ENCODE data around the gene ARFGEF2. TPM values are rescaled to one million over a fixed set of nuclear protein-coding genes. Genes with fewer than 3 reads are reported as not detected.
A peak's percentile ranks its signal among the peaks of the same experiment; 100 is the strongest.

Gene ARFGEF2
- total RNA-seq, 1 donor from 2014 or later: 28.3 TPM

- H3K4me3 Mint-ChIP-seq: no peak overlapping the region
- intact Hi-C loops (cut with micrococcal nuclease): no loop called here
- peaks cover 31% of the 10 kb centered on the region for H3K36me3 Mint-ChIP-seq (ENCODE audit: low read depth)
- no peaks in the 10 kb centered on the region for H3K27me3 Mint-ChIP-seq (ENCODE audit: insufficient read depth)
- H3K27ac Mint-ChIP-seq: no peak overlapping the region
- no peaks in the 10 kb centered on the region for H3K9me3 Mint-ChIP-seq
- DNase-seq (ENCODE audit: low spot score): no peak
- H3K4me1 Mint-ChIP-seq (ENCODE audit: low read depth): no peaks in the 10 kb centered on the region
These were observed 32.1 kb downstream of the ARFGEF2 start for GRCh38 chr20:48953653-48954052.

- Mint-ChIP-seq H3K27me3 (ENCODE audit: insufficient read depth) (no peaks in the 10 kb centered on the region), H3K36me3 (ENCODE audit: low read depth) (peaks cover 32% of the 10 kb centered on the region), H3K27ac (no peak overlapping the region), H3K4me3 (no peak overlapping the region), H3K9me3 (no peaks in the 10 kb centered on the region), H3K4me1 (ENCODE audit: low read depth) (no peaks in the 10 kb centered on the region)
- intact Hi-C loops (cut with micrococcal nuclease): no loop called here
- DNase-seq (ENCODE audit: low spot score): no peak
These were observed 34.5 kb downstream of the ARFGEF2 start for GRCh38 chr20:48956052-48956451.

- intact Hi-C loops (cut with micrococcal nuclease): no loop called here
- no peaks in the 10 kb centered on the region for H3K9me3 Mint-ChIP-seq
- no peak for DNase-seq (ENCODE audit: low spot score)
- no peak overlapping the region for H3K4me3 Mint-ChIP-seq
- no peaks in the 10 kb centered on the region for H3K27me3 Mint-ChIP-seq (ENCODE audit: insufficient read depth)
- no peaks in the 10 kb centered on the region for H3K4me1 Mint-ChIP-seq (ENCODE audit: low read depth)
- H3K27ac Mint-ChIP-seq: peak overlapping the region; percentile 53
- H3K36me3 Mint-ChIP-seq (ENCODE audit: low read depth): peaks cover 27% of the 10 kb centered on the region
These were observed 35.6 kb downstream of the ARFGEF2 start for GRCh38 chr20:48957053-48957481.

- Mint-ChIP-seq H3K4me1 (ENCODE audit: low read depth) (no peaks in the 10 kb centered on the region), H3K9me3 (no peaks in the 10 kb centered on the region), H3K4me3 (no peak overlapping the region), H3K27me3 (ENCODE audit: insufficient read depth) (no peaks in the 10 kb centered on the region), H3K36me3 (ENCODE audit: low read depth) (peaks cover 27% of the 10 kb centered on the region), H3K27ac (no peak overlapping the region)
- DNase-seq (ENCODE audit: low spot score): no peak
- intact Hi-C loops (cut with micrococcal nuclease): no loop called here
These were observed 36.0 kb downstream of the ARFGEF2 start for GRCh38 chr20:48957533-48957932.

GRCh38 chr20:48958743-48959142, 37.2 kb downstream of the ARFGEF2 start:
- DNase-seq (ENCODE audit: low spot score): no peak
- no peaks in the 10 kb centered on the region for H3K9me3 Mint-ChIP-seq
- no peak overlapping the region for H3K27ac Mint-ChIP-seq
- no peaks in the 10 kb centered on the region for H3K4me1 Mint-ChIP-seq (ENCODE audit: low read depth)
- intact Hi-C loops (cut with micrococcal nuclease): no loop called here
- H3K27me3 Mint-ChIP-seq (ENCODE audit: insufficient read depth): no peaks in the 10 kb centered on the region
- no peak overlapping the region for H3K4me3 Mint-ChIP-seq
- H3K36me3 Mint-ChIP-seq (ENCODE audit: low read depth): peaks cover 26% of the 10 kb centered on the region

- Mint-ChIP-seq H3K9me3 (no peaks in the 10 kb centered on the region), H3K4me1 (ENCODE audit: low read depth) (no peaks in the 10 kb centered on the region), H3K27ac (no peak overlapping the region), H3K27me3 (ENCODE audit: insufficient read depth) (no peaks in the 10 kb centered on the region), H3K36me3 (ENCODE audit: low read depth) (peaks cover 23% of the 10 kb centered on the region), H3K4me3 (no peak overlapping the region)
- no peak for DNase-seq (ENCODE audit: low spot score)
- intact Hi-C loops (cut with micrococcal nuclease): no loop called here
These were observed 38.5 kb downstream of the ARFGEF2 start for GRCh38 chr20:48959899-48960550.

- Mint-ChIP-seq H3K4me1 (ENCODE audit: low read depth) (no peaks in the 10 kb centered on the region), H3K36me3 (ENCODE audit: low read depth) (peaks cover 12% of the 10 kb centered on the region), H3K9me3 (no peaks in the 10 kb centered on the region), H3K27ac (no peak overlapping the region), H3K27me3 (ENCODE audit: insufficient read depth) (no peaks in the 10 kb centered on the region), H3K4me3 (no peak overlapping the region)
- DNase-seq (ENCODE audit: low spot score): no peak
- intact Hi-C loops (cut with micrococcal nuclease): no loop called here
These were observed 40.9 kb downstream of the ARFGEF2 start for GRCh38 chr20:48962421-48962820.

- intact Hi-C loops (cut with micrococcal nuclease): no loop called here
- Mint-ChIP-seq H3K27me3 (ENCODE audit: insufficient read depth) (no peaks in the 10 kb centered on the region), H3K4me1 (ENCODE audit: low read depth) (no peaks in the 10 kb centered on the region), H3K36me3 (ENCODE audit: low read depth) (peaks cover 13% of the 10 kb centered on the region), H3K4me3 (no peak overlapping the region), H3K27ac (no peak overlapping the region), H3K9me3 (no peaks in the 10 kb centered on the region)
- no peak for DNase-seq (ENCODE audit: low spot score)
These were observed 41.7 kb downstream of the ARFGEF2 start for GRCh38 chr20:48962976-48963771.

GRCh38 chr20:48965189-48965910, 43.8 kb downstream of the ARFGEF2 start:
- H3K4me3 Mint-ChIP-seq: no peak overlapping the region
- no peaks in the 10 kb centered on the region for H3K27me3 Mint-ChIP-seq (ENCODE audit: insufficient read depth)
- no peaks in the 10 kb centered on the region for H3K4me1 Mint-ChIP-seq (ENCODE audit: low read depth)
- no peak overlapping the region for H3K27ac Mint-ChIP-seq
- no peak for DNase-seq (ENCODE audit: low spot score)
- peaks cover 19% of the 10 kb centered on the region for H3K36me3 Mint-ChIP-seq (ENCODE audit: low read depth)
- intact Hi-C loops (cut with micrococcal nuclease): no loop called here
- no peaks in the 10 kb centered on the region for H3K9me3 Mint-ChIP-seq

GRCh38 chr20:48970681-48971365, 49.3 kb downstream of the ARFGEF2 start:
- Mint-ChIP-seq H3K4me3 (no peak overlapping the region), H3K36me3 (ENCODE audit: low read depth) (peaks cover 17% of the 10 kb centered on the region), H3K27ac (no peak overlapping the region), H3K27me3 (ENCODE audit: insufficient read depth) (no peaks in the 10 kb centered on the region), H3K9me3 (no peaks in the 10 kb centered on the region), H3K4me1 (ENCODE audit: low read depth) (no peaks in the 10 kb centered on the region)
- intact Hi-C loops (cut with micrococcal nuclease): no loop called here
- DNase-seq (ENCODE audit: low spot score): no peak

- Mint-ChIP-seq H3K36me3 (ENCODE audit: low read depth) (peaks cover 20% of the 10 kb centered on the region), H3K4me3 (no peak overlapping the region), H3K27me3 (ENCODE audit: insufficient read depth) (no peaks in the 10 kb centered on the region), H3K9me3 (no peaks in the 10 kb centered on the region), H3K27ac (no peak overlapping the region), H3K4me1 (ENCODE audit: low read depth) (no peaks in the 10 kb centered on the region)
- DNase-seq (ENCODE audit: low spot score): no peak
- intact Hi-C loops (cut with micrococcal nuclease): no loop called here
These were observed 50.4 kb downstream of the ARFGEF2 start for GRCh38 chr20:48971956-48972355.

GRCh38 chr20:48972816-48973215, 51.3 kb downstream of the ARFGEF2 start:
- Mint-ChIP-seq H3K36me3 (ENCODE audit: low read depth) (peaks cover 24% of the 10 kb centered on the region), H3K4me3 (no peak overlapping the region), H3K9me3 (no peaks in the 10 kb centered on the region), H3K4me1 (ENCODE audit: low read depth) (no peaks in the 10 kb centered on the region), H3K27me3 (ENCODE audit: insufficient read depth) (no peaks in the 10 kb centered on the region), H3K27ac (no peak overlapping the region)
- intact Hi-C loops (cut with micrococcal nuclease): no loop called here
- DNase-seq (ENCODE audit: low spot score): no peak

Data from activated T-helper 1 cell treated with anti-CD3 and anti-CD28 coated beads, Interleukin-12 subunit alpha, Interleukin-12 subunit beta, Interleukin-2, Interleukin-4 antibody, amounts not matched to agents 30 ng/mL and 10 ng/mL and 1 ng/mL, durations not matched to agents 14 hours and 24 hours and 36 hours (primary cell).